HG03064 (cell line): Measurements from ENCODE around the gene EXOC6.

ENCODE experiments used
- ATAC-seq: cut with Tn5 transposase; IDR thresholded peaks from one replicate; pipeline ENCODE4 v1.9.1; 2021; ENCODE audit warnings: low read depth; ENCODE audit not compliant: unreplicated experiment

Gene EXOC6

GRCh38 chr10:93061594-93062513, 213.5 kb downstream of the EXOC6 start:
- ATAC-seq = no peak

GRCh38 chr10:93062514-93063143, 214.3 kb downstream of the EXOC6 start:
- no peak for ATAC-seq

- ATAC-seq = no peak
These were observed 215.0 kb downstream of the EXOC6 start for GRCh38 chr10:93063144-93063976.

DNA sequence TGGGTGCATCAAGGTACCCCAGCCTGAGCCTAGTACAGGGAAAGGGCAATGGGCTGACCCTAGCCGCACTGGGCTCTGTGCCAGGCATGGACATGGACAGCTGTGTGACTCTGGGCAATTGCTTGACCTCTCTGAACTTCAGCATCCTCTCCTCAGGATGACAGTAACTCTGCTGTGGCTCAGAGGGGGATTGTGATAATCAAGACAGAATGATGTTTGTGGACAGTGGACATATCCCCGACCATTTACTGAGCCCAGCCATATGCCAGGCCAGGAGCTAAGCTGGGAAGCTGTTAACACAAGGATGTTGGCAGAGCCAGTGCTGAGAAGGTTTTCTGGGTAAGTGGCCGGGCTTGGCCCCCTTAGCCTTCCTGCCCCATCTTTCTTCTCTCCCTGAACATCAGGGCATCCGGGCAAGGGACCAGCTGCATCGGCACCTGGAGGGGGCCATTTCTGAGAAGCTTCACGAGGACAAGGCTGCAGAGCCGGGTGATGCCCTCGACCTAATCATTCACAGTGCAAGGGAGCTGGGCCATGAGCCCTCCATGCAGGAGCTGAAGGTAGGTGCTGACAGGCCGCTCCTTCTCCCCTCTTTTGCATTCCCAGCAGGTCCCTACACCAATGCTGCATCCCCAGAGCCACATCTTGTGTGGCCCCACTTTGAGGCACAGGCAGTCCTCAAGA, 215.8 kb downstream of the EXOC6 start:
- ATAC-seq = no peak

GRCh38 chr10:93064874-93065660, 216.7 kb downstream of the EXOC6 start:
- ATAC-seq = no peak

DNA sequence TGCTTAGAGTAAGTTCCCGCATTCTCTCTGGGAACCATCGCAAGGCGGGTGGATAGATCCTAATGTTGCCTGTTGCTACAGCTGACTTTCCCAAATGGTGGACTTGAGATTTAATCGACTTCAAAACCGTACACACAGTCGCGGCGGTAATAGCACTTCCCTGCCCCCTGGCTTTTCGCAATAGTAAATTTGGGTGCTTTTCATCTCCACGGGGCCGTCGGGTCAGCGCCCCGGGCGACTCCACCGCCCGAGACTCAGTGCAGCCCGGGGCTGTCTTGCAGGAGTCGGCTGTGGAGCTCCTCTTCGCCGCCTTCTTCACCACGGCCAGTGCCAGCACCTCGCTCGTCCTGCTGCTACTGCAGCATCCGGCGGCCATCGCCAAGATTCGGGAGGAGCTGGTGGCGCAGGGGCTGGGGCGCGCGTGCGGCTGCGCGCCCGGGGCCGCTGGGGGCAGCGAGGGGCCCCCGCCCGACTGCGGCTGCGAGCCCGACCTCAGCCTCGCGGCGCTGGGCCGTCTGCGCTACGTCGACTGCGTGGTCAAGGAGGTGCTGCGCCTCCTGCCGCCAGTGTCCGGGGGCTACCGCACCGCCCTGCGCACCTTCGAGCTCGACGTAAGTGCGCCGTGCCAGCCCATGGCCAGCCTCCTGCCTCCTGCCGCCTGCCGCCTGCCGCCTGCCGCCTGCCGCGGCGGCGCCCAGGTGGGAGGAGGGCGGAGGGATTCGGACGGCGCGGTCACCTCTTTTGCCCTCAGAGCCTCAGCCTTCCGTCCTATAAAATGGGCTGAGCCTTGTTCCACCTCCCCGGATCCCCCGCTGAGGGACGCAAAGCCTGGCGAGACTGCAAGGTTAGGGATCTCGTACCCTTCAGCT, 217.6 kb downstream of the EXOC6 start:
- no peak for ATAC-seq

- no peak for ATAC-seq
These were observed 218.2 kb downstream of the EXOC6 start for GRCh38 chr10:93066544-93066913.

GRCh38 chr10:93067443-93068365, 219.4 kb downstream of the EXOC6 start:
- ATAC-seq = no peak

- no peak for ATAC-seq
These were observed 220.3 kb downstream of the EXOC6 start for GRCh38 chr10:93068411-93069244.

DNA sequence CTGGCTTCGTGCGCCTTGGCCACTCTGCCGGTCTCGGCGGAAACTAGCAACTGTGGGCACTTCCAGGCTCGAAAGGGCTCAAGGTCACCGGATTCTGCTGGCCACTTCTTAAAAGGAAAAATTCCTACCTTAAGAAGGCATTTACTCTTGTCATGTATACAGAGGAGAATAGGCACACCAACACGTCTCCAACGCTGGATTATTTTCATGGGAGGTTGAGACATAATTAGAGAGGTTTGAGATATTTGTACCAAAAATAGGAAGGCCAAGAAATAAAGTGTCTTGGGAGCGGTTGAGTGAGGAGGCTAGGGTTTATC, 220.9 kb downstream of the EXOC6 start:
- ATAC-seq = no peak

GRCh38 chr10:93070378-93071176, 222.3 kb downstream of the EXOC6 start:
- no peak for ATAC-seq

DNA sequence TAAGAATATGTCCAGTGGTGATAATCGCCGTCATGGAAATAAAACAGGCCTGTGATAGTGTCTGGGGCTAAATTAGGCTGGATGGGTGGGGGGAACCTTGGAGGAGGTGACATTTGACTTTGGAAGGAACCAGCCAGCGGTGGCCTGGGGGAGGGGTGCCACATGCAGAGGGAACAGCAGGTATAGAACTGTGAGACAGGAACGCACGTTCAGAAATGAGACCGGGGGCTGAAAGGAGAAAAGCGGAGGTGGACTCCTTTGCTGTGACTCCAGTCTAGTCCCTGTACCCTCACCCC, 222.8 kb downstream of the EXOC6 start:
- no peak for ATAC-seq

- no peak for ATAC-seq
These were observed 223.4 kb downstream of the EXOC6 start for GRCh38 chr10:93071674-93072224.

DNA sequence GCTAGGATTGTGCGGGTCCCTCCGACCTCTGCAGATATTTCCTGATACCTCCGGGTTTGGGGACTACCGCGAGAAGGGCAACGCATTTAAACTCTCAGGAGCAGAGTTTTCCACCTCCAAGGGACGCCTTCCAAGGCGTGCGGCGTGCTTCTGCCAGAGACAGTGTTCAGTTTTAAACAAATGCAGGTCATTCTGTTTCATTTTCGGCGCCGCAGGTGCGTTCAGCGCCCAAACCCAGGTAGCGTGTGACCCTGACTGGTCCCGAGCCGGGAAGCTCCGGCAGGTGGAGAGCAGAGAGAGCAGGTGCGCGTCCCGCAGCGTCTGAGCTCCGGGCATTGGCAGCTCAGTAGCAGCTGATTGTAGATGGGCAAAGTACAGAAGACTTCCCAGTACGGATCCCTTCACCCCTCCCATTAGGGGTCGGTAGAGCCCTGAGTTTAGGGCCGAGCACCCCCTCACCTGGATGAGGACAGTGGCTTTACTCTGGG, 223.9 kb downstream of the EXOC6 start:
- ATAC-seq = no peak

DNA sequence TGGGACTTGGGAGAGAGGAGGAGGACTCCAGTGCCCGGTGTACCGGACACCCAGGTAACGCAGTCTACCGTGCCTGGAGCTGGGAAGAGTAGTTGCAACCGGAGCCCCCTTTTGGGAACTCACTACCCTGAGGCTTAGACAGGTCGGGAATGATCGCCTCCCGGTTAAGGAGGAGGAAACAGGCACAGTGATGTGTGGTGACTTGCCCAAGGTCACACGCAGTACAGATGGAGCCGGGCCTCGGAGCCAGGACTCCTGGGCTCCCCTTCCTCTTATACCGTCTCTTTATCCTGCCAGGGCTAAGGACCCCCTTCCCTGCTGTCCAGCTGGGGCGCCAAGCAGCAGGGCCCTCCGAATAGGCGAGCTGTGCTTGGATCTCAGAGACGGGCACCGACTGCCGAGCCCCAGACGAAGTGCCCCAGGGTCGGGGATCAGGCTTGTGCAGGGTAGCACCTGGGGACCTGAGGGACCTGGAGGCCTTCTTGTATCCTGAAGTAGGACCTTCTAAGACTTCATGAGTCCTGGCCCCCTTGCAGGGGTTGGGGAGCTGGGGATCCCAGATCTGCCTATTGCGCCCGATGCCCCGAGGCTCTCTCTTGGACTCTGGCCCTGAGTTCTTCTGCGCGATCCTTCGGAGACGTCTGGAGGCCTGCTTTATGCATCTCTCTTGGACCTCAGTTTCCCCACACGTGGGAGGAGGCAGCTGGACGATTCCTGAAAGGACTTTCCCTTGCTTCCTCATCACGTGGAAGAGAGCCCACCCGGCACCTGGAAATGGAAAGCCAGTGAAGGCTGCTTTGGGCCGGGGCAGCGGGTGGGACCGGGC, 224.6 kb downstream of the EXOC6 start:
- ATAC-seq = no peak
